ENCODE results near the gene HNRNPF.

HNRNPF gene

GRCh38 chr10:43375401-43376020, 33.5 kb downstream of the HNRNPF start:
- no peak for DNase-seq

GRCh38 chr10:43374194-43374593, 34.8 kb downstream of the HNRNPF start:
- DNase-seq = no peak

GRCh38 chr10:43373461-43373860, 35.5 kb downstream of the HNRNPF start:
- DNase-seq = no peak

DNA sequence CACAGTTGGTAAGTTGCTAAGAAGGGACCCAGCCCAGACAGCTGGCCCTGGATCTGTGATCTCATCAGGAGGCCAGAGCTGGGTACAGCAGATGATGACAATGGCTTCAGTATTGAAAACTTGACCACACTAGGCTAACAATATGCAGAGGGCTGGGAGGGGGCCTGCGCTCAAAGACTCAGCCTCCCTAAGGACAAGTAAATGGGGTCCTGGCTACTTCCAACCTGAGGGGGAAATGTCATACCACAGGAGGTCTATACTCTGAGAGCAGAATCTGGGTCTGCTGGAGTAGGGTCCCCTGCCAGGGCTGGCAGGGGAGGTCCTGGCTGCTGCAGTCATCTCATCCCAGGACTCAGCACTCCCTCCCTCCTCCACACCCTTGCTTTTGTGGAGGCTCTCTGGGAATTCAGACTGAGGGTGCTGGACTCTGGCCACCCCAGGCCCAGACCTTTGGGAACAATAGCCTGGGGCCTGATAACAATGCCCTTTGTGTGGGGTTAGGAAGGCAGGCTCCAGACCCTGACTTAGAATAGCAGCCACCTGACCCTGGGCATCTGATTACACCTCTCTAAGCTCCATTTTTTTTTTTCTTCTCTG, 36.1 kb downstream of the HNRNPF start:
- DNase-seq = no peak

DNA sequence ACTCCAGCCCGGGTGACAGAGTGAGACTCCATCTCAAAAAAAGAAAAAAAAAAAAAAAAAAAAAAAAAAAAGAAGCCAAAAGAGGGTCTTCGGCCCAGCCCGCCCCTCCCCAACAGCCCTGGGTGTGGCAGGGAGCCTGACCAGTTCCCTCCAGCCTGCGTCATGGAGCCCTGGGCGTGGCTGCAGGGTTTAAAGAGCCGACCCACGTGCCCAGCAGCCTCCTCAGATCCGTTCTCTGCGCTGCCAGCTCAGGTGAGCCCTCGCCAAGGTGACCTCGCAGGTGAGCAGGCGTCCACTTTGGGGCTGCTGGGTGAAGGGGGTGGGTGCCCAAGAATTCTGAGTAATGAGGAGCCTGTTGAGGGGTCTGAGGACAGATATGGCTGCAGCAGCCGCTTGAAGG, 37.6 kb downstream of the HNRNPF start, which contains the start of gene FXYD4:
TSS of gene FXYD4 (plus strand) at position 219 of the 400 bp plus-strand sequence. CDS start 2,111 bp downstream, outside the sequence.
- no peak for DNase-seq

GRCh38 chr10:43370671-43371215, 38.2 kb downstream of the HNRNPF start:
- DNase-seq = no peak

DNA sequence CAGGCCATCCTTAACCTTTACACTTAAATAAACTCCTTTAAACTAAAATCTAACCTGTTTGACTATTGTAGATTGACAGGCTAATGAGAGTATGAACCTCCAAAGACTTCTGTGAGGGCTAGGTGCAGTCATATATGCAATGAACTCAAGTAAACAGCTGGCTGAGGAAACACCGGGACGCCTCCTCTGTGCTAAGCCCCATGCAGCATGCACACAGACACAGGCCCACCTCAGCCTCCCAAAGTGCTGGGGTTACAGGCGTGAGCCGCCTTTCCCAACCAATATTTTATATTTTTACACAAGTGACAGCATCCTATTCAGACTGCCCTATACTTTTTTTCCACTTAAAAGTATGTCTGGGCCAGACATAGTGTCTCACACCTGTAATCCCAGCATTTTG, 39.1 kb downstream of the HNRNPF start:
- no peak for DNase-seq

- no peak for DNase-seq
These were observed 44.0 kb downstream of the HNRNPF start for GRCh38 chr10:43365001-43365400.

GRCh38 chr10:43362191-43362839, 46.7 kb downstream of the HNRNPF start:
- DNase-seq = peak; percentile 96

- no peak for DNase-seq
These were observed 47.3 kb downstream of the HNRNPF start for GRCh38 chr10:43361547-43362190.

DNA sequence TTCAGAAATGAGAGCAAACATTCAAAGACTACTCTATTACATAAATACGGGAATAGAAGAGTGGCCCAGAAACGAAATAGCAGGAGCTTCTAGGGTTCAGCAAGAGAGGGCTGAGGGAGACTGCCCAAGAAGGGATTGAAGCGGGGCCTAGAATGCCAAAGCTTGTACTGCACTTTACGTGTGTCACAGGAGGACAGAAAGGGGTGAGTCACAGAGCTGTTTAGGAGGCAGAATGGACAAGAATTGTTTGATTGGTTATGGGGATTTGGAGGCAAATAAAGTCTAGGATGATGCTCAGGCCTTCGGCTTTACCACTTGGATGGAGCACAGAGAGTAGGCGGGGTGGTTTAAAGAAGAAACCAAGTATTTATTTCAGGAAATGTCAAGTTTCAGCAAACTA, 48.9 kb downstream of the HNRNPF start:
- DNase-seq = no peak

DNA sequence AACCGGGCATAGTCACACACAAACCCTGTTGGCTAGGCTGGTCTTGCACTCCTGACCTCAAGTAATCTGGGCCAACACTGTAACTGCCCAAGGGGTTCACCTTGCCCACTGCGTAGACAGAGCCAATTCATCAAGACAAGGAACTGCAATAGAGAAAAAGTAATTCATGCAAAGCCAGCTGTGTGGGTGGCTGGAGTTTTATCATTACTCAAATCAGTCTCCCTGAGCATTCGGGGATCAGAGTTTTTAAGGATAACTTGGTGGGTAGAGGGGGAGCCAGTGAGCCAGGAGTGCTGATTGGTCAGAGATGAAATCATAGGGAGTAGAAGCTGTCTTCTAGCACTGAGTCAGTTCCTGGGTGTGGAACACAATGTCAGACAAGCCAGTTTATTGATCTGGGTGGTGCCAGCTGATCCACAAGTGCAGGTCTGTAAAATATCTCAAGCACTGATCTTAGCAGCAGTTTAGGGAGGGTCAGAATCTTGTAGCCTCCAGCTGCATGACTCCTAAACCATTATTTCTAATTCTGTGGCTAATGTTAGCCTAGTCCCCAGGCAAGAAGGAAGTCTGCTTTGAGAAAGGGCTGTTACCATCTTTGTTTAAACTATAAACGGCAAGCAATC, 53.1 kb downstream of the HNRNPF start:
- DNase-seq = peak; percentile 30

- DNase-seq = no peak
These were observed 54.1 kb downstream of the HNRNPF start for GRCh38 chr10:43354879-43355380.

- DNase-seq = no peak
These were observed 54.7 kb downstream of the HNRNPF start for GRCh38 chr10:43354330-43354635.

DNA sequence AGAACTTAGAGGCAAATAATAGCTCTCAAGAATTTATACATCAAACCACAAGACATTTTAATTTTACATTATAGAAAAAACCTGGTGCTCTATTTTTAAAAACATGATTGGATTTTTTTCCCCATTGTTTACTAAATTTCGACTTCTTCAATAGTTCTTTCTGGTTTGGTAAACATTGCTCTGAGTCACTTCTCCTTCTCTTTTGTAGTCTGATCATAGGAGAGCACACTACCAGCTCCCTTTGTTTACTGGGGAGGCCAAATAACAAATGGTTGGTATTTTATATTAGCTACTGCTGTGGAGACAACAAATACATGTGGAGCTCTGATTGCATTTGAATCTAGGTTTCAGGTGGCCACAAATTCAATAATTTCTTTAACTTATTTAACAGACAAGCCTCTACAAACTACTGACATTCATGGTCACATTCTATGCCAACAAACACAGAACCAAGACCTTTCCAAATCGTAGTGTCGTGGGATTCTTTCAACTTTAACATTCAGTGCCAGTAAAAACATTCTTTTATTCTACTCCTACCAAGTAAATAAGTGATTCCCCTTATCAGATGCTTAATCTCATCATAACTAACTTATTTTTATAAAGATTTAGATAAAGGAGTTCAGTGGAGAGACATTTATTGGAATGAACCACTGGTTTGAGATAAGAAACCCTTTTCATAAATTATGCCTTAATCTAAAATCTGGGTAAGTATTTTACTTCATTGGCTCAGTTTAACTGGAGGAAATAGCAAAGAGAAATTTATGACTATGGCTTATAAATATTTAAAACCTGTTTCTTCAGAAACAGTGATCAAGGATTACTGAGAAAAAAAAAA, 55.3 kb downstream of the HNRNPF start:
- no peak for DNase-seq

DNA sequence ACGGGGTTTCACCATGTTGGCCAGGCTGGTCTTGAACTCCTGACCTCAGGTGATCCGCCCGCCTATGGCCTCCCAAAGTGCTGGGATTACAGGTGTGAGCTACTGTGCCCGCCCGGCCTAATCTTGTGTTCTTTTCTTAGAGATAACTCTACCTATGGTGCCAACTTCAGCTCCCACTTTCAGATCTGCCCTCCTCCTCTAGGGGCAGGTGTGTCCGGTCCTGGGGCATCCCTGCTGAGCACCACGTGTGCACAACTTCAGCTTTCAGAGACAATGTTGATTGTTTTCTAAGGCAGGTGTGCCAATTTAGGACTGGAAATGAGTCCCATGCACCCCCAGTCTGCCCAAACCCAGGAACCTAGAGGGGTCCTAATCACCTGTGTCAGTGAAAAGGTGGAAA, 56.0 kb downstream of the HNRNPF start:
- no peak for DNase-seq

GRCh38 chr10:43351301-43351700, 57.7 kb downstream of the HNRNPF start:
- DNase-seq = no peak

DNA sequence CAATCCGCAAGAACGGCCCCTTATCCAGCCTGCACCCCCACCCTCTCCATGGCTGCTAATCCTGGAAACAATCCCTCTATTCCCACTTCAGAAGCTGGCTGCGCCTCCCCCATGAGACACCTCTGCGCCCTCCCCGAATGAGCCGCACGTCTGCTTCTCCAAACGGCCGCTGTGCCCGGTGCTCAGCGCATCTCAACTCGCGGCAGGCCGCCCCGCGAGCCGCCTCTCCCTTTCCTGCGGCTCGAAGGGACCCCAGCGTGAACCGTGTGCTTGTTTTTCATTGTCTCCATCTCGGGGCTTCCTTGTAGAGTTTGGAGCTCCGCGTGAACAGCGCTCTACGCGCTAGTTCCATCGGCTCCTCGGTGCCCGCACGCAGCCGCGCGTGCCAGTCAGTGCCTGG, 58.3 kb downstream of the HNRNPF start:
- DNase-seq = no peak

DNA sequence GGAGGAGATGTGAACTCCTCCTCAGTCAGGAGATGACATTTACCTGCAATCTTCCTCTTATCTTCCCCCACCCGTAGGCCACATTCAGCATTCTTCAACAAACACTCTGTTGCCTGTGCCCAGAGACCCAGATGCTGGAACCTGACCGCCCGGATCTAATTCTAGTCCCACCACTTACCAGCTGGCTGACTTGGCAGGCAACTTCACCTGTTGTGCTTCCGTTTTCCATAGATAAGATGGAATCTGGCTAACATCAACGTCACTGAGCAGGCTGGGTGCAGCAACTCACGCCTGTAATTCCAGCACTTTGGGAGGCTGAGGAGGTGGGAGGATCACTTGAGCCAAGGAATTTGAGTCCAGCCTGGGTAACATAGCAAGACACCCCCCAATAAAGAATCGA, 58.8 kb downstream of the HNRNPF start:
- no peak for DNase-seq

DNA sequence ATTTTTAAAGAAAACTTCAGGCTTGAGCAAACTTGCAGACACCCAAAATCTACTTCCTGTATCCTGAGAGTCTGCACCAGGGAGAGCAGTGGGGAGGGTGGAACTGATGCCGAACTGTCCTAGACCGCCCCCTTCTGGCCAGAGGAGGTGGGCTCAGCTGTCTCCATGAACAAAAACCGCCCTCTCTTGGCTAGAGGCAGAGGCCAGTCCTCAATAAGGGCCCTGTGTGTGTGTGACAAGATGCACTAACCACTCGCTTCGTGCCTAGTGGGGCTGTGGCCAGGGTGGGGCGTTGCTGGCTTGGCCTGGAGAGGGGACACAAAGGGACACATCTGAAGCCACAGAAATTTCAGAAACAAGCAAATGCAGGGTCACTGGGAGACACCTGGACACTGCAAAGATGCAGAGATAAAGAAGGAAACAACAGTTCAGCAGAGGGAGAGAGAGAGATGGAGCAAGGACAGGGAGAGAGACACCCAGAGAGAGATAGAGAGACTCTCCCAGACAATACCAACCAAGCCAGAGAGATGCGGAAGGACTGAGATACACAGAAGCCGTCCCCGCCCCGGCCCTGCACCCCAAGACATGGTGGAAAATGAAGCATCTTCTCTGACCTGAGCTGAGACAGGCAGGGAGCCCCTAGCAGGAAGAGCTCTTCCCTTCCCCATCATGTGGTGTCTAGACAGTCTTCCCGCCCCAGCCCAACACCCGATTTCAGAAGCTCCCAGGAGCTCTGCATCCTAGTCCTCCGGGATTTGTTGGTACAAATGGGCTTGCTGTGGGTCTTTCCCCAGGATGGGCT, 60.3 kb downstream of the HNRNPF start:
- peak; percentile 85 for DNase-seq

DNA sequence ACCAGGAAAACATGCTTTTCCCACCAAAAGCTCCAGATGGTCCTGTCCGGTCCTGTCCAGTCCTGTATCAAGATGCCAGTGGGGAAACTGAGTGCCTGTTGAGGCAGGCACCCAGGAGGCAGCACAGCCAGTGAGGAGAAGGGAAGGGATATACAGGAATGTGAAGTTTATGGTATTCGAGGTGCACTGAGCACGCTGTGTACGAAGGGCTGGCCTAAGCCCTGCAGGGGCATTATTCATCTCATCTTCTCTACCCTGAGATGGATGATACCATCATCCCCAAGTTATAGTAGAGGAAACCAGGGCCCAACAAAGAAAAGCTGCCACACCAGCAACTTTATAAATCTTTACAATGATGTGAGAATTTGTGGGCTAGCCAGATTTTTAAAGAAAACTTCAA, 61.0 kb downstream of the HNRNPF start:
- no peak for DNase-seq
